Parathyroid adenoma (tissue), 2 donors: ENCODE measurements around the gene MUC22.

Experiments used
- H2AFZ ChIP-seq: fragments of 300-600 bp; sonication (generic); one replicate; pipeline ENCODE4 v1.7.0; 2017; ENCODE audit warnings: antibody characterized with exemption, mild to moderate bottlenecking
- H3K27ac ChIP-seq: fragments of 300-600 bp; sonication (generic); one replicate; pipeline ENCODE4 v1.7.0; 2017
- H3K27me3 ChIP-seq: fragments of 300-600 bp; sonication (generic); one replicate; pipeline ENCODE4 v1.7.0; 2017; ENCODE audit warnings: low read length; ENCODE audit not compliant: control insufficient read depth, insufficient read depth
- H3K36me3 ChIP-seq: fragments of 300-600 bp; sonication (generic); one replicate; pipeline ENCODE4 v1.7.0; 2017; ENCODE audit warnings: low read length; ENCODE audit not compliant: control insufficient read depth, insufficient read depth
- H3K4me1 ChIP-seq: fragments of 300-600 bp; sonication (generic); one replicate; pipeline ENCODE4 v1.7.0; 2017; ENCODE audit warnings: control low read depth
- H3K4me2 ChIP-seq: fragments of 300-600 bp; sonication (generic); one replicate; pipeline ENCODE4 v1.7.0; 2017; ENCODE audit warnings: low read length
- H3K4me3 ChIP-seq: fragments of 300-600 bp; sonication (generic); one replicate; pipeline ENCODE4 v1.7.0; 2017; ENCODE audit warnings: low read depth, low read length
- H3K79me2 ChIP-seq: fragments of 300-600 bp; sonication (generic); one replicate; pipeline ENCODE4 v1.7.0; 2017; ENCODE audit warnings: control low read depth
- H3K9ac ChIP-seq: fragments of 300-600 bp; sonication (generic); one replicate; pipeline ENCODE4 v1.7.0; 2017; ENCODE audit warnings: mild to moderate bottlenecking
- H3K9me3 ChIP-seq: fragments of 300-600 bp; sonication (generic); one replicate; pipeline ENCODE4 v1.7.0; 2017; ENCODE audit warnings: low read length; ENCODE audit not compliant: control insufficient read depth
- CTCF ChIP-seq: fragments of 300-600 bp; sonication (generic); IDR thresholded peaks from one replicate; pipeline ENCODE4 v1.7.0; 2017; ENCODE audit warnings: antibody characterized with exemption, mild to moderate bottlenecking
- donor health status: primary hyperparathyroidism.

The MUC22 gene

GRCh38 chr6:31081872-31082271 lies 71.6 kb downstream of the MUC22 start:
- no peaks in the 10 kb centered on the region for H3K27me3 ChIP-seq
- no peak overlapping the region for H3K9ac ChIP-seq
- no peaks in the 10 kb centered on the region for H3K36me3 ChIP-seq
- H3K4me2 ChIP-seq: no peak overlapping the region
- H3K79me2 ChIP-seq: no peaks in the 10 kb centered on the region
- H3K9me3 ChIP-seq: no peaks in the 10 kb centered on the region
- no peak for TF ChIP-seq CTCF
- no peak overlapping the region for H2AFZ ChIP-seq
- H3K4me1 ChIP-seq: peaks cover 6% of the 10 kb centered on the region
- H3K27ac ChIP-seq: no peak overlapping the region
- no peak overlapping the region for H3K4me3 ChIP-seq

GRCh38 chr6:31083742-31084354 lies 73.6 kb downstream of the MUC22 start:
- Histone ChIP-seq H3K4me1 (peaks cover 12% of the 10 kb centered on the region), H3K4me3 (no peak overlapping the region), H3K4me2 (no peak overlapping the region), H2AFZ (no peak overlapping the region), H3K79me2 (no peaks in the 10 kb centered on the region), H3K9me3 (no peaks in the 10 kb centered on the region), H3K9ac (no peak overlapping the region), H3K27ac (no peak overlapping the region), H3K27me3 (no peaks in the 10 kb centered on the region), H3K36me3 (no peaks in the 10 kb centered on the region)
- TF ChIP-seq CTCF: peak; percentile 12
